GM13976 (cell line): ENCODE results near the gene RPS6KC1.
"Not testable (repeated sequence)": the region's sequence is repeated elsewhere in the genome, so short reads cannot be mapped to it uniquely, and the experiment has no call there.

Source experiments
- DNase-seq: peaks from one replicate; pipeline ENCODE4 v3.0.0; 2012; ENCODE audit warnings: low spot score
- CTCF ChIP-seq: IDR thresholded peaks from 2 replicates; pipeline ENCODE4 v1.5.1; 2012; ENCODE audit warnings: borderline replicate concordance, mild to moderate bottlenecking; ENCODE audit not compliant: insufficient read depth; ENCODE audit errors: extremely low read depth, missing control alignments, control extremely low read depth
- in situ Hi-C: fragments of 300-500 bp; cut with MboI; formaldehyde crosslinking; loops from one replicate; pipeline ENCODE4 v1.12.0; 2022; ENCODE audit warnings: low sequenced_read_pairs, mixed read lengths, inconsistent platforms; ENCODE audit not compliant: unreplicated experiment

RPS6KC1 gene

GRCh38 chr1:213089924-213090677 is 39.1 kb downstream of the RPS6KC1 start:
- no peak for TF ChIP-seq CTCF
- in situ Hi-C loops = no loop called here
- no peak for DNase-seq

- in situ Hi-C loops = no loop called here
- DNase-seq = no peak
- no peak for TF ChIP-seq CTCF
These were observed 43.4 kb downstream of the RPS6KC1 start for GRCh38 chr1:213094446-213094845.

DNA sequence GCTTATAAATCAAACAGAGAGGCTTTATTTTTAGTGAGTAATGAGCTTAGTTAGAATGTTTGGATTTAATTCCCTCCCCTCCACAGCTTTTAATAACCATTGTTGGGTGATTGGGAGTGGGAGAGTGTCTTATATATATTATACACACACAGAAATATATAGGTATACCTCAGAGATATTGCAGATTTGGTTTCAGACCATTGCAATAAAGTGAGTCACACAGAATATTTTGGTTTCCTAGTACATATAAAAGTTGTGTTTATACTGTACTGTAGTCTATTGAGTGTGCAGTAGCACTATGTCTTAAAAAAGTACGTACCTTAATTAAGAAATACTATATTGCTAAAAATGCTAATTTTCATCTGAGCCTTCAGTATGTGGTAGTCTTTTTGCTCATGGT is 44.4 kb downstream of the RPS6KC1 start:
- in situ Hi-C loops = no loop called here
- no peak for TF ChIP-seq CTCF
- DNase-seq = no peak

DNA sequence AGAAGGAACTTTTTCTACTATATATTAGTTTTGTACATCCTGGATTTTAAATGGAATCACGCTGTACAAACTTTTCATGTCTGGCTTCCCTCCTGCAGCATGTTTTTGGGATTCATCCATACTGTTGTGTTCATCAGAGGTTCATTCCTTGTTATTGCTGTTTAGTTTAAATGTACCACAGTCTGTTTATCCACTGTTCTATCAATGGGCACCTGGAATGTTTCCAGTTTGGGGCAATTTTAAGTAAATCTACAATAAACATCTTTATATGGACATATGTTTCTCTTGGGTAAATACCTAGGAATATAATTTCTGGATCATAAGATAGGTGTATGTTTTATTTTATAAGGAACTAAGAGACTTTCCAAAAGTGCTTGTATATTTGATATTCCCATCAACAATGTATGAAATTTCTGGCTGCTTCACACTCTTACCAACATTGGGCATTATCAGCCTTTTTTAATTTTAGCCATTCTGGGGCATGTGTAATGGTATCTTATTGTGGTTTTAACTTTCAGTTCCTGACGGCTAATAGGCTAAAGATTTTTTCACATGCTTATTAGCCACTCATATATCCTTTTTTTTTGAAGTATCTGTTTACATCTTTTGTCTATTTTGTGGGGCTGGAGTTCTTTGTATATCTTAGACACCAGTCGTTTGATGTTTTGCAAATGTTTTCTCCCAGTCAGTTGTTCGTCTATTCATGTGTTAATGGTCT is 48.8 kb downstream of the RPS6KC1 start:
- DNase-seq = no peak
- TF ChIP-seq CTCF = no peak
- in situ Hi-C loops = no loop called here

DNA sequence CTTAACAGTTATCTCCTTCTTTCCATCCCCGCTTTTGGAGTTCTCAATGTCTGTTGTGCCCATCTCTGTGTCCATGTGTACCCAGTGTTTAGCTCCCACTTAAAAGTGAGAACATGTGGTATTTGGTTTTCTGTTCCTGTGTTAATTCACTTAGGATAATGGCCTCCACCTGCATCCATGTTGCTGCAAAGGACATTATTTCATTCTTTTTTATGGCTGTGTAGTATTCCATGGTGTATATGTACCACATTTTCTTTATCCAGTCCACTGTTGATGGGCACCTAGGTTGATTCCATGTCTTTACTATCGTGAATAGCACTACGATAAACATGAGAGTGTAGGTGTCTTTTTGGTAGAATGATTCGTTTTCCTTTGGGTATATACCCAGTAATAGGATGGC is 49.5 kb downstream of the RPS6KC1 start:
- DNase-seq, in situ Hi-C loops: not testable (repeated sequence)

DNA sequence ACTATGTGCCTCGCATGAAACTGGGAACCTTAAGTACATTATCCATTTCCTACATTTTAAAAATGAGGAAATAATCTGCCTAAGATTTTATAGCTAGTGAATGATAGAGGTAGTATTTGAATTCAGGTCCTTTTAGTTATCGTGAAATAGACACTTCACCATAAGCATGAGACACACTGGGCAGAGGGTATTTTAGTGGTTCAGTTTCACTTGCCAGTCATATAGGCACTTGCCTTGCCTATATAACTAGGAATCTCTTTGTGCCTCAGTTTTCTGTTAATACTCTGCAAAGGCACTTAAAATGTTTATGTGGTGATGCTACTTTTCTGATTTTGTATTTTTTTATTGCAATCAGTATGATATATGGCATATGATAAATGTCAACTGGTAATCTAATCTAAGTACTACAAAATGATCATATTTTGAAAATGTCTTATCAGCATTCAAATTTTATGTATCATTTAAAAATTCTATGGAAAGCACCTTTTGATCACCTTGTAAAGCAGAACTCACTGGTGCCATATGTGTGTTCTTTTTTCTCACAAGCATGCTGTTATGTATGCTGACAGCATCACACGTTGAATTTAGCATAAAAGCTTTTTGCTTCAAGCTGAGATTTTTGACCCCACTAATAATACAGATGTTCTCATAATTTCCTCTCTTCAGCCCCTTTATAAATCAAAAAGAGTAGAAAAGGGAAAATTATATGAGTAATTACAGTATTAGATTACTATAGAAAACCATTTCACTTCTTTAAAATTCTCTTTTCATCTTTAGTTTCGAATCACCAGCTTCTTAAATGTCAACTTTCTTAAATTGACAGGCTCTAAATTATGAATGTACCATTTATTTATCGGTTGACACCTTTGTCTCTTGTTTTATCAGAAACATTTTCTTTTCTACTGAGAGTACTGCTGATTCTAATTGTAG is 52.6 kb downstream of the RPS6KC1 start:
- no peak for DNase-seq
- in situ Hi-C loops = no loop called here
- TF ChIP-seq CTCF = no peak

- in situ Hi-C loops = no loop called here
- DNase-seq = no peak
These were observed 53.6 kb downstream of the RPS6KC1 start for GRCh38 chr1:213104604-213105003.

More at GRCh38 chr1:213104604-213105003, 53.6 kb downstream of the RPS6KC1 start:
- TF ChIP-seq CTCF = no peak
